H9 (cell line): ENCODE data around the gene NPAS3. TPM values are rescaled to one million over a fixed set of nuclear protein-coding genes. Genes with fewer than 3 reads are reported as not detected.

Source experiments
- DNase-seq: peaks from one replicate; pipeline ENCODE4 v3.0.0-alpha.2; 2017
- H2AFZ ChIP-seq: one replicate; pipeline ENCODE4 v1.6.1; 2013; ENCODE audit warnings: mild to moderate bottlenecking, low read length, control low read depth, moderate library complexity
- H2AK5ac ChIP-seq: 2 replicates; pipeline ENCODE4 v1.6.1; 2013; ENCODE audit warnings: low read length, control low read depth, mixed read lengths; ENCODE audit not compliant: insufficient read length
- H2BK120ac ChIP-seq: one replicate; pipeline ENCODE4 v1.6.1; 2013; ENCODE audit warnings: low read depth, mild to moderate bottlenecking, low read length, control low read depth, inconsistent platforms; ENCODE audit not compliant: poor library complexity, severe bottlenecking
- H2BK12ac ChIP-seq: 2 replicates; pipeline ENCODE4 v1.6.1; 2013; ENCODE audit warnings: low read length, control low read depth, mixed read lengths, low read depth; ENCODE audit not compliant: insufficient read length
- H2BK15ac ChIP-seq: 2 replicates; pipeline ENCODE4 v1.6.1; 2013; ENCODE audit warnings: low read depth, low read length, control low read depth
- H2BK20ac ChIP-seq: one replicate; pipeline ENCODE4 v1.6.1; 2013; ENCODE audit warnings: low read depth, mild to moderate bottlenecking, low read length, control low read depth, inconsistent platforms; ENCODE audit not compliant: poor library complexity, severe bottlenecking
- H2BK5ac ChIP-seq: 2 replicates; pipeline ENCODE4 v1.6.1; 2013; ENCODE audit warnings: low read length, control low read depth, mixed read lengths; ENCODE audit not compliant: insufficient read length
- H3K14ac ChIP-seq: 2 replicates; pipeline ENCODE4 v1.6.1; 2013; ENCODE audit warnings: low read length, control low read depth; ENCODE audit not compliant: insufficient read depth
- H3K18ac ChIP-seq: 2 replicates; pipeline ENCODE4 v1.6.1; 2013; ENCODE audit warnings: low read depth, mild to moderate bottlenecking, mixed read lengths, low read length, control low read depth; ENCODE audit not compliant: insufficient read length
- H3K23ac ChIP-seq: 2 replicates; pipeline ENCODE4 v1.6.1; 2013; ENCODE audit warnings: low read length, control low read depth, mixed read lengths, low read depth; ENCODE audit not compliant: insufficient read length
- H3K23me2 ChIP-seq: 2 replicates; pipeline ENCODE4 v1.6.1; 2013; ENCODE audit warnings: low read depth, mild to moderate bottlenecking, mixed read lengths, low read length, control low read depth; ENCODE audit not compliant: insufficient read length, poor library complexity, severe bottlenecking
- H3K27ac ChIP-seq: 2 replicates; pipeline ENCODE4 v1.5.1; 2013; ENCODE audit warnings: low read length, control low read depth, mixed read lengths, low read depth; ENCODE audit not compliant: insufficient read length
- H3K27me3 ChIP-seq: 2 replicates; pipeline ENCODE4 v1.6.1; 2013; ENCODE audit warnings: low read length, control low read depth, inconsistent platforms; ENCODE audit not compliant: insufficient read depth
- H3K4ac ChIP-seq: 2 replicates; pipeline ENCODE4 v1.6.1; 2013; ENCODE audit warnings: low read depth, mild to moderate bottlenecking, control low read depth, inconsistent platforms, low read length, moderate library complexity
- H3K4me1 ChIP-seq: 2 replicates; pipeline ENCODE4 v1.6.1; 2013; ENCODE audit warnings: low read length, control low read depth, inconsistent platforms; ENCODE audit not compliant: insufficient read depth
- H3K4me2 ChIP-seq: 2 replicates; pipeline ENCODE4 v1.6.1; 2013; ENCODE audit warnings: low read length, control low read depth, mixed read lengths; ENCODE audit not compliant: insufficient read length, insufficient read depth
- H3K56ac ChIP-seq: 2 replicates; pipeline ENCODE4 v1.6.1; 2013; ENCODE audit warnings: low read depth, mild to moderate bottlenecking, mixed read lengths, low read length, control low read depth; ENCODE audit not compliant: insufficient read length
- H3K79me1 ChIP-seq: 2 replicates; pipeline ENCODE4 v1.6.1; 2013; ENCODE audit warnings: low read depth, mild to moderate bottlenecking, moderate library complexity, low read length, control low read depth, inconsistent platforms; ENCODE audit not compliant: insufficient read depth, poor library complexity, severe bottlenecking
- H3K79me2 ChIP-seq: 2 replicates; pipeline ENCODE4 v1.6.1; 2013; ENCODE audit warnings: low read length, control low read depth, inconsistent platforms; ENCODE audit not compliant: insufficient read depth
- H3K9ac ChIP-seq: 2 replicates; pipeline ENCODE4 v1.6.1; 2013; ENCODE audit warnings: low read length, control low read depth, mixed read lengths; ENCODE audit not compliant: insufficient read length; ENCODE audit errors: extremely low read depth
- H3K9me3 ChIP-seq: one replicate; pipeline ENCODE4 v1.6.1; 2013; ENCODE audit warnings: low read depth, low read length, inconsistent platforms; ENCODE audit not compliant: control insufficient read depth
- H3T11ph ChIP-seq: one replicate; pipeline ENCODE4 v1.6.1; 2013; ENCODE audit warnings: mild to moderate bottlenecking, low read length, control low read depth, inconsistent platforms
- H4K20me1 ChIP-seq: one replicate; pipeline ENCODE4 v1.6.1; 2013; ENCODE audit not compliant: control insufficient read depth, insufficient read length, insufficient read depth
- H4K5ac ChIP-seq: 2 replicates; pipeline ENCODE4 v1.6.1; 2013; ENCODE audit warnings: low read depth, mild to moderate bottlenecking, mixed read lengths, low read length, control low read depth; ENCODE audit not compliant: insufficient read length
- H4K8ac ChIP-seq: replicated peaks from 2 replicates; pipeline ENCODE4 v1.6.1; 2013; ENCODE audit warnings: low read length, control low read depth, mixed read lengths, low read depth; ENCODE audit not compliant: insufficient read length
- H4K91ac ChIP-seq: 2 replicates; pipeline ENCODE4 v1.6.1; 2013; ENCODE audit warnings: low read depth, mild to moderate bottlenecking, moderate library complexity, mixed read lengths, low read length, control low read depth; ENCODE audit not compliant: insufficient read length
- H3K27ac Mint-ChIP-seq, 3 experiments: 2 replicates in 2 of 3; 3 replicates in 1 of 3; pipeline ENCODE4 v1.8.0; 2020 to 2021; ENCODE audit warnings: mixed read lengths in 3 of 3, mild to moderate bottlenecking in 1 of 3, moderate library complexity in 1 of 3
- H3K27me3 Mint-ChIP-seq: 2 replicates; pipeline ENCODE4 v1.8.0; 2021; ENCODE audit warnings: low read depth, mild to moderate bottlenecking, moderate library complexity, mixed read lengths
- H3K36me3 Mint-ChIP-seq, 3 experiments: 2 replicates in 2 of 3; 3 replicates in 1 of 3; pipeline ENCODE4 v1.8.0; 2020 to 2021; ENCODE audit warnings: low read depth in 3 of 3, mixed read lengths in 3 of 3; ENCODE audit not compliant: insufficient read depth in 1 of 3
- H3K4me1 Mint-ChIP-seq, 2 experiments: 2 replicates each; pipeline ENCODE4 v1.8.0; 2020; ENCODE audit warnings: mixed read lengths in 2 of 2
- H3K4me3 Mint-ChIP-seq, 2 experiments: 2 replicates in 1 of 2; 3 replicates in 1 of 2; pipeline ENCODE4 v1.8.0; 2020 to 2021; ENCODE audit warnings: mild to moderate bottlenecking in 2 of 2, mixed read lengths in 2 of 2, moderate library complexity in 1 of 2
- H3K9me3 Mint-ChIP-seq, 2 experiments: 2 replicates in 1 of 2; 3 replicates in 1 of 2; pipeline ENCODE4 v1.8.0; 2020; ENCODE audit warnings: mild to moderate bottlenecking in 2 of 2, mixed read lengths in 2 of 2, moderate library complexity in 1 of 2
- WGBS: extraction: QIAGEN DNeasy Blood & Tissue Kit; methylation state at CpG from one replicate; pipeline ENCODE4 v1.1.7; 2013; ENCODE audit warnings: missing lambda C conversion rate, low lambda C conversion rate, mixed read lengths; ENCODE audit not compliant: insufficient read length; ENCODE audit errors: extremely low coverage; 5-methylcytosine and 5-hydroxymethylcytosine counted together
- total RNA-seq: library from RNA; stranded (reverse); gene quantifications from 2 replicates; pipeline ENCODE4 v1.2.1, GENCODE V29; 2021
- TF ChIP-seq, protein P1 (sequence below): fragments of 200-600 bp; sonication (generic); conservative IDR thresholded peaks from 3 replicates; pipeline ENCODE4 v1.8.0; 2021; ENCODE audit warnings: antibody characterized with exemption, mild to moderate bottlenecking

NPAS3 gene
- total RNA-seq, 1 experiment from 2014 or later, result 0.17 TPM

DNA sequence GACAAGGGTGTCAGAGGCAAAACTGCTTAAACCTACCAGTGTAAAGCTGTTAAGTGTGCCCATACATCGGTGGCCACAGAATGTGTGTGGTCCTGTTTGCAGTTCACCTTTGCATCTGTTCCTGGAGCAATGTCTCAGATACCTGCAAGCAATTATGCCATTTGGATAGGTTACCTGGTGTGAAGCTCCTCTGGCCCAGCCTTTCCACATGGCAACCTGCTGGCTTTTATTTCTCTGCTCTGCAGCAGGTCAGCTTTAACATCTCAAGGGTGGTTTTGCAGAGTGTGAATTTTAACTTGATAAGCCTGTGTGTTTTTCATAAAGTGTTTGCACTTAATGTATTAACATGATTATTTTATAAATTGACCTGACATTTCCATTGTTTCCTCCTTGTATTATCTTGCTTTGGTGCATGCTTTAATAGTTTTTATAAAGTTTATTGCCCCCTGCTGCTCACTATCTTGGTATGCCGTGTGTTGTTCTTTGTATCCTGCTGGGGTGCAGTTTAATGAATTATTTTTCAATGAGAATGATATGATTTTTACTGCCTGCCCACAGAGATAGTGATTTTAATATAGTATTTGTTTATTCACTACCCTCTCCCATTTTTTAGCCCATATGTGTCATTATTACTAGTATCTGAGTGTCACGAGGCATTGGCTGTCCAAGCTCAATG is 403.8 kb downstream of the NPAS3 start:
- Histone ChIP-seq H4K20me1 (no peaks in the 10 kb centered on the region), H3K79me2 (no peaks in the 10 kb centered on the region), H2BK12ac (no peak overlapping the region), H2BK20ac (no peak overlapping the region), H3K9me3 (no peaks in the 10 kb centered on the region), H3T11ph (no peak overlapping the region), H3K4ac (no peak overlapping the region), H3K23ac (no peak overlapping the region), H3K23me2 (no peaks in the 10 kb centered on the region), H3K9ac (no peak overlapping the region), H2BK15ac (no peak overlapping the region; the same call in 1 of the 2 replicates), H3K79me1 (no peaks in the 10 kb centered on the region), H4K91ac (no peak overlapping the region), H3K56ac (no peak overlapping the region), H3K18ac (no peak overlapping the region), H2BK5ac (no peak overlapping the region), H3K27me3 (no peaks in the 10 kb centered on the region), H2AK5ac (no peak overlapping the region), H2AFZ (no peak overlapping the region), H3K4me2 (peak overlapping the region; percentile 33), H3K14ac (no peak overlapping the region), H4K5ac (no peak overlapping the region), H4K8ac (no peak overlapping the region), H2BK120ac (no peak overlapping the region), H3K27ac (no peak overlapping the region), H3K4me1 (peaks cover 6% of the 10 kb centered on the region)
- Mint-ChIP-seq H3K4me1 (peaks cover 25 to 29% of the 10 kb centered on the region in 2 experiments), H3K9me3 (peaks cover 3% of the 10 kb centered on the region in 2 experiments; a peak in 2 of 5 replicates), H3K27me3 (no peaks in the 10 kb centered on the region), H3K4me3 (no peak overlapping the region; a peak in 1 of 5 replicates), H3K27ac (no peak overlapping the region), H3K36me3 (peaks cover 0 to 5% (median 2%) of the 10 kb centered on the region in 3 experiments; a peak in 3 of 7 replicates)
- no peak for DNase-seq
- WGBS, result no CpG with 5 or more reads among the region's 3 CpGs
- TF ChIP-seq, protein P1, sequence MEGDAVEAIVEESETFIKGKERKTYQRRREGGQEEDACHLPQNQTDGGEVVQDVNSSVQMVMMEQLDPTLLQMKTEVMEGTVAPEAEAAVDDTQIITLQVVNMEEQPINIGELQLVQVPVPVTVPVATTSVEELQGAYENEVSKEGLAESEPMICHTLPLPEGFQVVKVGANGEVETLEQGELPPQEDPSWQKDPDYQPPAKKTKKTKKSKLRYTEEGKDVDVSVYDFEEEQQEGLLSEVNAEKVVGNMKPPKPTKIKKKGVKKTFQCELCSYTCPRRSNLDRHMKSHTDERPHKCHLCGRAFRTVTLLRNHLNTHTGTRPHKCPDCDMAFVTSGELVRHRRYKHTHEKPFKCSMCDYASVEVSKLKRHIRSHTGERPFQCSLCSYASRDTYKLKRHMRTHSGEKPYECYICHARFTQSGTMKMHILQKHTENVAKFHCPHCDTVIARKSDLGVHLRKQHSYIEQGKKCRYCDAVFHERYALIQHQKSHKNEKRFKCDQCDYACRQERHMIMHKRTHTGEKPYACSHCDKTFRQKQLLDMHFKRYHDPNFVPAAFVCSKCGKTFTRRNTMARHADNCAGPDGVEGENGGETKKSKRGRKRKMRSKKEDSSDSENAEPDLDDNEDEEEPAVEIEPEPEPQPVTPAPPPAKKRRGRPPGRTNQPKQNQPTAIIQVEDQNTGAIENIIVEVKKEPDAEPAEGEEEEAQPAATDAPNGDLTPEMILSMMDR, result no peak
